K562 (cell line): ENCODE measurements around the gene SH3TC1. TPM values are rescaled to one million over a fixed set of nuclear protein-coding genes. Genes with fewer than 3 reads are reported as not detected.
A peak's percentile ranks its signal among the peaks of the same experiment; 100 is the strongest.

Source experiments
- ATAC-seq: fragments of 200-7000 bp; cut with Tn5 transposase; 3 replicates; pipeline ENCODE4 v1.9.1; 2020; ENCODE audit warnings: moderate library complexity
- BruUV-seq: library from RNA; stranded (reverse); fragments of 400-500 nt; replicated peaks from 2 replicates; lab custom pipeline; 2021; lab: Mats Ljungman, UMichigan
- CTCF ChIA-PET: fragments of 300-600 bp; formaldehyde crosslinking; extraction: SDS; loops from one replicate; lab custom pipeline; 2021; ENCODE audit warnings: low intra/inter-chr PET ratio; lab: Yijun Ruan, JAX
- POLR2A ChIA-PET: fragments of 300-600, 350-650 bp; sonication (Branson Sonifier 250); formaldehyde crosslinking; extraction: SDS; loops from one replicate; lab custom pipeline; 2021; ENCODE audit warnings: antibody characterized with exemption, inconsistent platforms; lab: Yijun Ruan, JAX
- DNase-seq, 4 experiments: peaks; one replicate each; pipeline versions ENCODE4 v3.0.0 to v3.0.0-alpha.2; 2011 to 2018; ENCODE audit warnings: low spot score in 3 of 4, mixed read lengths in 3 of 4; ENCODE audit errors: extremely low read depth in 1 of 4
- FAIRE-seq: peaks from 2 replicates; lab custom pipeline; 2011; peaks lifted over from hg19 to GRCh38; lab: Jason Lieb, UNC
- H2AFZ ChIP-seq: 2 replicates; pipeline ENCODE4 v1.6.0; 2011; ENCODE audit warnings: low read depth, low read length, control low read depth, inconsistent platforms
- H3K27ac ChIP-seq: fragments of 200-600 bp; 3 replicates; pipeline ENCODE4 v1.8.0; 2011; ENCODE audit warnings: low read depth, mild to moderate bottlenecking, control low read depth, inconsistent platforms, low read length, moderate library complexity, mixed read lengths; ENCODE audit errors: extremely low read depth
- H3K27me3 ChIP-seq, 2 experiments: fragments of 300-600 bp in 1 of 2; 2 replicates in 1 of 2; 3 replicates in 1 of 2; pipeline versions ENCODE4 v1.6.0 to v1.8.0; 2011; ENCODE audit warnings: inconsistent platforms in 2 of 2, low read length in 2 of 2, mild to moderate bottlenecking in 1 of 2, mixed read lengths in 1 of 2, moderate library complexity in 1 of 2; ENCODE audit not compliant: control insufficient read depth in 2 of 2, insufficient read depth in 2 of 2
- H3K36me3 ChIP-seq: fragments of 300-600 bp; 3 replicates; pipeline ENCODE4 v1.8.0; 2011; ENCODE audit warnings: mild to moderate bottlenecking, low read length, inconsistent platforms; ENCODE audit not compliant: control insufficient read depth, insufficient read depth
- H3K4me1 ChIP-seq, 2 experiments: fragments of 200-600 bp in 1 of 2; replicated peaks in 1 of 2; 2 replicates in 1 of 2; 3 replicates in 1 of 2; pipeline versions ENCODE4 v1.5.1 to v1.8.0; 2011; ENCODE audit warnings: inconsistent platforms in 2 of 2, low read length in 2 of 2, mild to moderate bottlenecking in 1 of 2, mixed read lengths in 1 of 2, moderate library complexity in 1 of 2; ENCODE audit not compliant: control insufficient read depth in 2 of 2, insufficient read depth in 2 of 2
- H3K4me2 ChIP-seq: 2 replicates; pipeline ENCODE4 v1.6.1; 2011; ENCODE audit warnings: low read length, control low read depth, inconsistent platforms, mixed read lengths; ENCODE audit not compliant: insufficient read depth
- H3K4me3 ChIP-seq: fragments of 200-600 bp; sonication (generic), shearing (Covaris generic); 2 replicates; pipeline ENCODE4 v1.5.1; 2016; ENCODE audit warnings: control low read depth, inconsistent platforms
- H3K79me2 ChIP-seq: fragments of 200-600 bp; 3 replicates; pipeline ENCODE4 v1.8.0; 2011; ENCODE audit warnings: low read length, inconsistent platforms; ENCODE audit not compliant: control insufficient read depth, insufficient read depth
- H3K9ac ChIP-seq, 2 experiments: 2 replicates each; pipeline versions ENCODE4 v1.6.0 to v1.6.1; 2011; ENCODE audit warnings: low read depth in 2 of 2, low read length in 2 of 2, control low read depth in 1 of 2, inconsistent platforms in 1 of 2, mild to moderate bottlenecking in 1 of 2, mixed read lengths in 1 of 2; ENCODE audit not compliant: insufficient read depth in 1 of 2
- H3K9me1 ChIP-seq: one replicate; pipeline ENCODE4 v1.6.0; 2011; ENCODE audit warnings: inconsistent platforms, mild to moderate bottlenecking, low read length, moderate library complexity; ENCODE audit not compliant: control insufficient read depth, insufficient read depth
- H3K9me3 ChIP-seq: replicated peaks from 2 replicates; pipeline ENCODE4 v1.5.1; 2011; ENCODE audit warnings: low read depth, low read length, inconsistent platforms; ENCODE audit not compliant: control insufficient read depth, insufficient read depth
- H4K20me1 ChIP-seq: replicated peaks from 2 replicates; pipeline ENCODE4 v1.6.1; 2011; ENCODE audit warnings: low read length, inconsistent platforms, mixed read lengths; ENCODE audit not compliant: control insufficient read depth, insufficient read depth
- BCOR ChIP-seq: fragments of 450-650 bp; IDR thresholded peaks from 2 replicates; pipeline ENCODE4 v1.6.1; 2016
- IFI16 ChIP-seq: fragments of 250-450 bp; sonication (Bioruptor Pico); IDR thresholded peaks from 2 replicates; pipeline ENCODE4 v2.1.2; 2022; ENCODE audit warnings: mild to moderate bottlenecking, inconsistent platforms
- JUN ChIP-seq, 2 experiments: sonication (generic) in 1 of 2; formaldehyde crosslinking in 1 of 2; IDR thresholded peaks; 2 replicates each; pipeline versions ENCODE4 v1.6.1 to v1.8.0; 2012 to 2022; ENCODE audit warnings: borderline replicate concordance in 2 of 2, mild to moderate bottlenecking in 2 of 2, improper control_type of control experiment in 1 of 2, low read depth in 1 of 2, low read length in 1 of 2, missing genetic modification reagents in 1 of 2
- RBM25 ChIP-seq: fragments of 200-400 bp; formaldehyde crosslinking; IDR thresholded peaks from 2 replicates; pipeline ENCODE4 v1.6.1; 2018; ENCODE audit warnings: low read length, low read depth, moderate library complexity; ENCODE audit not compliant: severe bottlenecking
- TEAD4 ChIP-seq, 2 experiments: sonication (generic) in 1 of 2; formaldehyde crosslinking in 1 of 2; IDR thresholded peaks; 2 replicates each; pipeline versions ENCODE4 v1.6.1 to v1.8.0; 2012 to 2022; ENCODE audit warnings: borderline replicate concordance in 1 of 2, inconsistent platforms in 1 of 2, low read length in 1 of 2, mild to moderate bottlenecking in 1 of 2, missing genetic modification reagents in 1 of 2
- ZFP36 ChIP-seq: fragments of 150-350 bp; IDR thresholded peaks from 2 replicates; pipeline ENCODE4 v1.6.1; 2018; ENCODE audit warnings: low read length, low read depth; ENCODE audit not compliant: partially characterized antibody
- ZSCAN29 ChIP-seq: fragments of 450-650 bp; IDR thresholded peaks from 2 replicates; pipeline ENCODE4 v1.6.1; 2017
- WGBS: fragments of 100-300 bp; shearing (Covaris generic); methylation state at CpG from one replicate; pipeline ENCODE4 v1.1.6; 2016; ENCODE audit warnings: low coverage, mixed read lengths; ENCODE audit not compliant: insufficient coverage; ENCODE audit errors: missing lambda C conversion rate; 5-methylcytosine and 5-hydroxymethylcytosine counted together
- in situ Hi-C: fragments of 300-500 bp; cut with MboI; formaldehyde crosslinking; loops from 4 replicates; pipeline ENCODE4 v1.15.0; 2018; ENCODE audit warnings: inconsistent platforms, mixed read lengths
- intact Hi-C: fragments of 100-400 bp; cut with micrococcal nuclease; formaldehyde crosslinking; loops from 2 replicates; pipeline ENCODE4 v1.14.2; 2022
- polyA plus RNA-seq, 8 experiments: library from polyadenylated mRNA; depleted of rRNA in 4 of 8; stranded (reverse) in 5 of 8; unstranded in 3 of 8; fragments of >200 nt; fragmentation: Nextera tagmentation in 2 of 8; fragmentation: Illumina TruSeq in 1 of 8; extraction: Ambion mirVana in 2 of 8; extraction: Trizol in 1 of 8; gene quantifications; 2 replicates each; pipeline versions ENCODE4 v1.2.1 to v1.2.3, GENCODE V29; 2011 to 2014; ENCODE audit warnings: inconsistent platforms in 1 of 8, missing spikeins in 1 of 8
- total RNA-seq, 7 experiments: library from RNA; depleted of rRNA in 6 of 7; stranded (reverse); fragments of >200 nt in 6 of 7; fragmentation: Illumina TruSeq in 2 of 7; extraction: Trizol in 2 of 7; gene quantifications; 2 replicates each; pipeline versions ENCODE4 v1.2.1 to v1.2.3, GENCODE V29; 2011 to 2021; ENCODE audit warnings: low replicate concordance in 1 of 7
- TF ChIP-seq, protein P1 (sequence below): sonication (generic); formaldehyde crosslinking; IDR thresholded peaks from 2 replicates; pipeline ENCODE4 v1.8.0; 2023; ENCODE audit warnings: missing genetic modification reagents, mild to moderate bottlenecking, borderline replicate concordance
- TF ChIP-seq, protein P2 (sequence below): fragments of 250-450 bp; sonication (Bioruptor Pico); IDR thresholded peaks from 2 replicates; pipeline ENCODE4 v1.8.0; 2022; ENCODE audit warnings: moderate library complexity, mild to moderate bottlenecking, inconsistent platforms

Gene SH3TC1
- total and polyA plus RNA-seq, 9 of the 15 experiments (the other 6 are each of a cell fraction or from before 2014, with no cell fraction given) = 0.04 to 2.1 (median 0.48) TPM; not detected in 1

DNA sequence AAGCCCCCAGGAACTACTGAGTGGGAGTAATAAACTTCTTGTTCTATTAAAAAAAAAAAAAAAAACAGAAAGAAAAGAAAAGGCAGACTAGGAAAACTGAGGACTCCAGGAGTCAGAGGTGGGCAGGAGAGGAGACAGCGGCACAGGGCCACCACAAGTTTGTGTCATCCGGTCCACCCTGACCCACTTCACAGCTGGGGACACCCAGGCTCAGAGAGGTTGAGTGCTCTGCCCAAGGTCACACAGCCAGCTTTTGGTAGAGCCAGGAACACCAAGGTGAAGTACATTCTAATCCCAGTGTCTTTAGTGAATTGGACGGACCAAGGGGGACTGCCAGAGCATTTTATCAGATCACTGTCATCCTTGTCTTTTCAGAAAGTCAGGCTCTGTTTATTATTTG, 24.1 kb upstream of the SH3TC1 start:
- 0% methylated on average over 3 of the region's 3 CpGs for WGBS
- CTCF ChIA-PET = no interaction called here
- peak; percentile 6 for FAIRE-seq

DNA sequence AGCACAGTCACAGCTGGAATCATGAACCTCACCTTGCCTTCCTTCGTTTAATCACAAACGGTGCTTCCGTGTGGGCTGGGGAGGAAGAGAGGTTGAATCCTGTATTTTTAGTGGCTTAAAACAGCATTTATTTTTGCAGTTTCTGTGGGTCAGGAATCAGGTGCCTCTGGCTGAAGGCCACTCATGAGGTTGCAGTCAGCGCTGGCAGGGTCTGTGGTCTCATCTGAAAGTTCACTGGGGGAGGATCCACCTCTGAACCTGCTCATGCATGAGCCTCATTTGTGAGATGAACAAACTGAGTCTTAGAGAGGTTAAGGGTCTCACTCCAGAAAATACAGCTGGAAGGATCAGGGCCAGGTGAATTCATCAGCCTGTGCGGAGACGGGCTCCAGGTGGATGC, 23.4 kb upstream of the SH3TC1 start:
- Histone ChIP-seq H2AFZ (no peak overlapping the region), H3K4me3 (no peak overlapping the region), H3K4me1 (peaks cover 0 to 3% of the 10 kb centered on the region in 2 experiments; a peak in 1 of 5 replicates), H3K27ac (no peak overlapping the region), H3K27me3 (peaks cover 4 to 32% of the 10 kb centered on the region in 2 experiments; a peak in 3 of 5 replicates), H3K9me1 (peaks cover 3% of the 10 kb centered on the region), H3K9ac (no peak overlapping the region), H3K36me3 (no peaks in the 10 kb centered on the region), H3K9me3 (no peaks in the 10 kb centered on the region), H3K79me2 (no peaks in the 10 kb centered on the region), H3K4me2 (no peak overlapping the region), H4K20me1 (peaks cover 9% of the 10 kb centered on the region; the same call in 1 of the 2 replicates)
- BruUV-seq = no TSS peak
- DNase-seq (no peak), FAIRE-seq (no peak), ATAC-seq (no peak)
- intact Hi-C loops = loop anchor here (5.0 to 10.0 kb wide), 2 partner anchors 62 to 229 kb away; no protein-coding TSS in a partner anchor
- ChIA-PET POLR2A (interaction anchor here (1.2 to 1.7 kb wide), 2 partner anchors 17 to 19 kb away, joined by 4 to 6 read pairs; partner anchors contain the start of gene ABLIM2), CTCF (no interaction called here)
- no peak for TF ChIP-seq IFI16
- TF ChIP-seq, protein P1, sequence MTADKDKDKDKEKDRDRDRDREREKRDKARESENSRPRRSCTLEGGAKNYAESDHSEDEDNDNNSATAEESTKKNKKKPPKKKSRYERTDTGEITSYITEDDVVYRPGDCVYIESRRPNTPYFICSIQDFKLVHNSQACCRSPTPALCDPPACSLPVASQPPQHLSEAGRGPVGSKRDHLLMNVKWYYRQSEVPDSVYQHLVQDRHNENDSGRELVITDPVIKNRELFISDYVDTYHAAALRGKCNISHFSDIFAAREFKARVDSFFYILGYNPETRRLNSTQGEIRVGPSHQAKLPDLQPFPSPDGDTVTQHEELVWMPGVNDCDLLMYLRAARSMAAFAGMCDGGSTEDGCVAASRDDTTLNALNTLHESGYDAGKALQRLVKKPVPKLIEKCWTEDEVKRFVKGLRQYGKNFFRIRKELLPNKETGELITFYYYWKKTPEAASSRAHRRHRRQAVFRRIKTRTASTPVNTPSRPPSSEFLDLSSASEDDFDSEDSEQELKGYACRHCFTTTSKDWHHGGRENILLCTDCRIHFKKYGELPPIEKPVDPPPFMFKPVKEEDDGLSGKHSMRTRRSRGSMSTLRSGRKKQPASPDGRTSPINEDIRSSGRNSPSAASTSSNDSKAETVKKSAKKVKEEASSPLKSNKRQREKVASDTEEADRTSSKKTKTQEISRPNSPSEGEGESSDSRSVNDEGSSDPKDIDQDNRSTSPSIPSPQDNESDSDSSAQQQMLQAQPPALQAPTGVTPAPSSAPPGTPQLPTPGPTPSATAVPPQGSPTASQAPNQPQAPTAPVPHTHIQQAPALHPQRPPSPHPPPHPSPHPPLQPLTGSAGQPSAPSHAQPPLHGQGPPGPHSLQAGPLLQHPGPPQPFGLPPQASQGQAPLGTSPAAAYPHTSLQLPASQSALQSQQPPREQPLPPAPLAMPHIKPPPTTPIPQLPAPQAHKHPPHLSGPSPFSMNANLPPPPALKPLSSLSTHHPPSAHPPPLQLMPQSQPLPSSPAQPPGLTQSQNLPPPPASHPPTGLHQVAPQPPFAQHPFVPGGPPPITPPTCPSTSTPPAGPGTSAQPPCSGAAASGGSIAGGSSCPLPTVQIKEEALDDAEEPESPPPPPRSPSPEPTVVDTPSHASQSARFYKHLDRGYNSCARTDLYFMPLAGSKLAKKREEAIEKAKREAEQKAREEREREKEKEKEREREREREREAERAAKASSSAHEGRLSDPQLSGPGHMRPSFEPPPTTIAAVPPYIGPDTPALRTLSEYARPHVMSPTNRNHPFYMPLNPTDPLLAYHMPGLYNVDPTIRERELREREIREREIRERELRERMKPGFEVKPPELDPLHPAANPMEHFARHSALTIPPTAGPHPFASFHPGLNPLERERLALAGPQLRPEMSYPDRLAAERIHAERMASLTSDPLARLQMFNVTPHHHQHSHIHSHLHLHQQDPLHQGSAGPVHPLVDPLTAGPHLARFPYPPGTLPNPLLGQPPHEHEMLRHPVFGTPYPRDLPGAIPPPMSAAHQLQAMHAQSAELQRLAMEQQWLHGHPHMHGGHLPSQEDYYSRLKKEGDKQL (CRISPR knock-in tag) = no peak
- TF ChIP-seq JUN (IDR thresholded peaks at IDR 0.05; ENCODE audit: borderline replicate concordance, low read depth, low read length) = no peak
- TF ChIP-seq JUN (CRISPR knock-in tag; IDR thresholded peaks at IDR 0.05; ENCODE audit: borderline replicate concordance) = no peak
- 0% methylated on average over 6 of the region's 6 CpGs for WGBS
- in situ Hi-C loops = no loop called here

More for the DNA sequence above, 24.1 kb upstream of the SH3TC1 start:
- no peak for ATAC-seq
- Histone ChIP-seq H3K36me3 (no peaks in the 10 kb centered on the region), H3K27me3 (peaks cover 4 to 32% of the 10 kb centered on the region in 2 experiments; a peak in 3 of 5 replicates), H3K4me2 (no peak overlapping the region), H3K4me3 (no peak overlapping the region), H3K9me3 (no peaks in the 10 kb centered on the region), H3K4me1 (peaks cover 0 to 3% of the 10 kb centered on the region in 2 experiments; a peak in 1 of 5 replicates), H2AFZ (no peak overlapping the region), H4K20me1 (peaks cover 9% of the 10 kb centered on the region; the same call in 1 of the 2 replicates), H3K9ac (no peak overlapping the region), H3K9me1 (peaks cover 3% of the 10 kb centered on the region), H3K79me2 (no peaks in the 10 kb centered on the region), H3K27ac (no peak overlapping the region)
- BruUV-seq = no TSS peak
- in situ Hi-C loops = no loop called here
- intact Hi-C loops = loop anchor here (5.0 to 10.0 kb wide), 2 partner anchors 62 to 230 kb away; no protein-coding TSS in a partner anchor
- no peak for DNase-seq
- TF ChIP-seq BCOR (peak; percentile 26; the same call in 1 of the 2 replicates), TEAD4 (IDR thresholded peaks at IDR 0.05; ENCODE audit: low read length) (no peak), TEAD4 (CRISPR knock-in tag; IDR thresholded peaks at IDR 0.05; ENCODE audit: borderline replicate concordance) (no peak), RBM25 (peak; percentile 85), ZFP36 (peak; percentile 82), ZSCAN29 (no peak)
- TF ChIP-seq, protein P2, sequence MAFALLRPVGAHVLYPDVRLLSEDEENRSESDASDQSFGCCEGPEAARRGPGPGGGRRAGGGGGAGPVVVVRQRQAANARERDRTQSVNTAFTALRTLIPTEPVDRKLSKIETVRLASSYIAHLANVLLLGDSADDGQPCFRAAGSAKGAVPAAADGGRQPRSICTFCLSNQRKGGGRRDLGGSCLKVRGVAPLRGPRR (CRISPR knock-in tag) = no peak
- POLR2A ChIA-PET = no interaction called here
